Fibroblast of skin of left quadriceps (primary cell): ENCODE data around the gene AKAP13.
"Not testable (repeated sequence)": the region's sequence is repeated elsewhere in the genome, so short reads cannot be mapped to it uniquely, and the experiment has no call there.

ENCODE experiments used
- DNase-seq, 2 experiments: peaks; one replicate each; pipeline ENCODE4 v3.0.0-alpha.2; 2013; ENCODE audit warnings: low read depth in 2 of 2

The AKAP13 gene

GRCh38 chr15:85623315-85624049 is 243.1 kb downstream of the AKAP13 start:
- DNase-seq, result no peak

- DNase-seq, result peak in 1 of 2 experiments; percentile 32
These were observed 243.9 kb downstream of the AKAP13 start for GRCh38 chr15:85624291-85624801.

- no peak for DNase-seq
These were observed 244.9 kb downstream of the AKAP13 start for GRCh38 chr15:85625166-85625830.

GRCh38 chr15:85625856-85626255 is 245.5 kb downstream of the AKAP13 start:
- peak; percentile 84 to 86 for DNase-seq

DNA sequence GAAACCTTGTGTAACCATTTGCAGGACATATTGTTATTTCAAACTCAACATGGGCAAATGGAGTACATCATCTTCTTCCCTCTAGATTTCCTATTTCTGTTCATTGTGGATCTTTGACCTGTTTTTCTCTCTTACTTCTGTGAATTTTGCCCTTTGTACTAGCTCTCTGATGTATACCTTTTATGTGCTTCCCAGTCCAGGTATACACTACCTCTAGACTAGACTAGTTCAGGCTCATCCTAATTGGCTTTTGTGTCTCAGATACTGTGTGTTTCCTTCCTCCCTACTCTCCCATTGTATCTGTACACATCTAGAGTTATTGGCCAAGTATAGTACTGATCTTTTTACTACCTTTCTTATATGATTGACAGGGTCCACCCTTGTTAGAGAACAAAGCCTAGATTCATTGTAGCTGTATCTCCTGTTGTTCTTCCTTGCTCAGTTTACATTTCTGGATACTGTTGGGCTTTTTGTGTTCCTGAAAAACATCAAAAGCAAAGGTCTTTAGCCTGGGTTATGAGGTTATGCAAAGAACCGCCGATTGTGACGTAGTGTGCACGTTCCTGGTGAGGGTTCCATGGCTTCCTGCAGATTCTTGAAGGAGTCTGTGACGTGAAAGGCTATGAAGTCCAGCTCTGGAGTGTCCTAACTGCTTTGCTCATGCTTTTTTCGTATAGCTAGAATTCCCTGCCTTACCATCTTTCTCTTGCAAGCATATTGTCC is 247.0 kb downstream of the AKAP13 start:
- DNase-seq, result no peak

DNA sequence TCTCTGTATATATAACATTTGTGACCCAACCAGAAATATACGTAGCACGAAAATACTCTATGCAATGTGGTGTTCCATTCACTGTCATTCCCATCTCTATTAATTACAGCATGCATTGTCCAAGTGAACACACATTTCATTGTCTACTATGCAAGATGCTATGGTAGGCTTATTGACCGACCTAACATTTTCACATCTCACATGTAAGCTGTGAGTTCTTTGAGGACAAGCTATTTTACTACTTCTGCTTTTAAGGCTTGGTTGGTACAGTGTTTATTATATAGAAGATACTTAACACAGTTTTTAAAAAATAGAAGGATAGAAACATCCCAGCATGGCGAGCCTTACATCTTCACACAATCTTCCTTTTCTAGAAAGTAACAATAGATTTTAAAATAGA is 249.9 kb downstream of the AKAP13 start:
- no peak for DNase-seq

GRCh38 chr15:85631018-85631417 is 250.6 kb downstream of the AKAP13 start:
- DNase-seq, result no peak

DNA sequence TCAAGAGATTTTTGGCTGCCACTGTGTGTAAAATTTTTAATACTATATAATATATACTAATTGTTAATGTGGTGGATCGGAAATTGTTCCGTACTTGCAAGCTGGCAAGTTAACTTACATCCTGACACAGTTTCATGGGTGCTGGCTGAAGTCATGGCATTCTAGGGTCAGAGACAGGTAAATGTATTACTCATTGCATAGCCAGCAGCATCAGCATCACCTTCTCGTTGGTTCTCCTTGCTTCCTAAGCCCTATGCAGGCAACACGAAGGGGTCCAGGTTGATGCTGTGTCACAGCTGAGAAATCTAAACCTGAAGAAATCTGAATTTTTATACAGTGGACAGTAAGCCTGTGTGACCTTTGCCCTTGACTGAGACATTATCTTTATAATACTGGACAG is 251.6 kb downstream of the AKAP13 start:
- no peak for DNase-seq

GRCh38 chr15:85633859-85634258 is 253.5 kb downstream of the AKAP13 start:
- DNase-seq, result no peak

GRCh38 chr15:85636351-85636750 is 255.9 kb downstream of the AKAP13 start:
- no peak for DNase-seq

GRCh38 chr15:85639752-85640381 is 259.5 kb downstream of the AKAP13 start:
- DNase-seq, result peak; percentile 65 to 72

- DNase-seq, result no peak
These were observed 261.8 kb downstream of the AKAP13 start for GRCh38 chr15:85642065-85642692.

DNA sequence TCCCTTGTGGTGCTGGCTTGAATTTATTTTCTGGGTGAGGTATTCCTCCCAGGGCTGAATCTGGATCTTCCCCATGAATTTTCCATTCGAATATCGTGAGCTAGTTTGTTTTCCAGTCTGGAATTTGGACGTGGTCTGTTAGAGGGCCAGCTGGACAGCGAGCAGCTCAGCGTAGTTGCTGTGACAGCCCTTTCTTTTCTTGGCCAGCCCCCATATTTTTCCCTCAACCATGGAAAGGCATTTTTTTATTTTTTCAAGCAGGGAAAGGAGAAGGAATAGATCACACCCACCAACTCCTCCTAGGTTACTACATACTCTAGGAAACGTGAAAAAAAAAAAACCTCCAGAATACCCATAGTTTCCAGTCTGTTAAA is 262.3 kb downstream of the AKAP13 start:
- no peak for DNase-seq

GRCh38 chr15:85646538-85647091 is 266.2 kb downstream of the AKAP13 start:
- peak; percentile 45 to 47 for DNase-seq

GRCh38 chr15:85649372-85649771 is 269.0 kb downstream of the AKAP13 start:
- DNase-seq, result no peak

- no peak for DNase-seq
These were observed 271.1 kb downstream of the AKAP13 start for GRCh38 chr15:85651548-85651947.

DNA sequence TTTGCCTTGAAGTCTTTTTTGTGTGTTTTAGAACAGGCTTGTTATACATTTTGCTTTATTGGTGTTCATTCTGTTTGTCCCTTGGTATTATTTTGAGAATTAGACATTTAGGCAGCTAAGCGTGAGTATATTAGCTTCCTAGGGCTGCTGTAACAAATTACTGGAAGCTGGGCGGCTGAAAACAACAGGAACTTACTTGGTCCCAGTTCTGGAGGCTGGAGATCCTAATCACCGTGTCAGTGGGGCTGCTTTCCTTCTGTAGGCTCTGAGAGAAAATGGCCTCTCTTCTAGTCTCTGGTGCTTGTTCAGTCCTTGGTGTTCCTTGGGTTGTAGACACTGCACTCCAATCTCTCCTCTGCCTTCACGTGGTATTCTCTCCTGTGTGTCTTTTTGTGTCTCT is 272.1 kb downstream of the AKAP13 start:
- no peak for DNase-seq

- DNase-seq, result no peak
These were observed 276.7 kb downstream of the AKAP13 start for GRCh38 chr15:85657132-85657531.

DNA sequence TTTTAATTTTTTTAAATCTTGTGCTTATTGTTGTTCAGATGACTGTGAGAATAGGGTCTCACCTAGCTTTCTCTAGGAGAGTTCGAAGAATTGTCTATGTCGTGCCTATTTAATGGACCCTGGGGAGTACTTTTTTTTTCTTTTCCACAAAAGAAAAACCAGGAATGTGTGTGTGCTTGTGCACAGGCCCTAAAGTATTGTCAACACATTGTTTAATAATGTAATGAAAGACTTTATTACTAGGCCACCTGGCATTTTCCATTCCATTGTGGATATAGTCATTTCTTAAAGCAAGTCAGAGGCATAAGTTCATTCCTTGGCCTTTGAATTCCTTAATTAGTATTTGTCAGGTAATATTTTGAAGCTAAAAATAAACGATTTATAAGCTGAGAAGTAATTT is 278.4 kb downstream of the AKAP13 start:
- no peak for DNase-seq

DNA sequence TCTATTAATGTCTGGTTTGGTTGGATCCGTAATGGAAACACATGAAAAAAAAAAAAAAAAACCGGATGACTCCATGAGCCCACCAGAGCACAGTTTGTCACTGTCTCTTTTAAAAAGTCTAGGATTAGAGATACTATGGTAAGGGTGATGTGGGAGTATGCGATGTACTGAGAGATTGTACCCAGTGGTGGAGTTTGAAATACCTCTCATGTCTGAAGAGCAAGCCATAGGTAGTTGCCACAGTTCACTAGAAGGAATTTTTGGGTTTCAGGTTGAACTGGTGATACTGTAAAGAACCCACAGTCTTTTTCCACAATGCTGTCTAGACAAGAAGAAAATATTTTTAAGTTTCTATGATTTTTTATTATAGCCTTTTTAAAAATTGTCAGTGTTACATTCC is 281.5 kb downstream of the AKAP13 start:
- DNase-seq, result no peak

- DNase-seq, result not testable (repeated sequence)
These were observed 285.3 kb downstream of the AKAP13 start for GRCh38 chr15:85665677-85666076.
